ENCODE results near the gene LY6G5C. TPM values are rescaled to one million over a fixed set of nuclear protein-coding genes. Genes with fewer than 3 reads are reported as not detected.
A peak's percentile ranks its signal among the peaks of the same experiment; 100 is the strongest.

Gene LY6G5C
- total RNA-seq, 4 donors from 2014 or later: 0.95 to 2.2 TPM; not detected in 2

GRCh38 chr6:31692353-31692752, 11.5 kb upstream of the LY6G5C start:
- H3K9me3 ChIP-seq: no peaks in the 10 kb centered on the region
- H3K36me3 ChIP-seq: peaks cover 0 to 55% (median 29%) of the 10 kb centered on the region in 4 donors
- no peak overlapping the region for H3K4me3 ChIP-seq
- intact Hi-C loops (cut with DNase I; ENCODE audit: low total_unique reads): no loop called here
- TF ChIP-seq POLR2AphosphoS5 (IDR thresholded peaks at IDR 0.05): no peak
- TF ChIP-seq POLR2A (IDR thresholded peaks at IDR 0.05): no peak
- TF ChIP-seq, protein P1, sequence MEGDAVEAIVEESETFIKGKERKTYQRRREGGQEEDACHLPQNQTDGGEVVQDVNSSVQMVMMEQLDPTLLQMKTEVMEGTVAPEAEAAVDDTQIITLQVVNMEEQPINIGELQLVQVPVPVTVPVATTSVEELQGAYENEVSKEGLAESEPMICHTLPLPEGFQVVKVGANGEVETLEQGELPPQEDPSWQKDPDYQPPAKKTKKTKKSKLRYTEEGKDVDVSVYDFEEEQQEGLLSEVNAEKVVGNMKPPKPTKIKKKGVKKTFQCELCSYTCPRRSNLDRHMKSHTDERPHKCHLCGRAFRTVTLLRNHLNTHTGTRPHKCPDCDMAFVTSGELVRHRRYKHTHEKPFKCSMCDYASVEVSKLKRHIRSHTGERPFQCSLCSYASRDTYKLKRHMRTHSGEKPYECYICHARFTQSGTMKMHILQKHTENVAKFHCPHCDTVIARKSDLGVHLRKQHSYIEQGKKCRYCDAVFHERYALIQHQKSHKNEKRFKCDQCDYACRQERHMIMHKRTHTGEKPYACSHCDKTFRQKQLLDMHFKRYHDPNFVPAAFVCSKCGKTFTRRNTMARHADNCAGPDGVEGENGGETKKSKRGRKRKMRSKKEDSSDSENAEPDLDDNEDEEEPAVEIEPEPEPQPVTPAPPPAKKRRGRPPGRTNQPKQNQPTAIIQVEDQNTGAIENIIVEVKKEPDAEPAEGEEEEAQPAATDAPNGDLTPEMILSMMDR (IDR thresholded peaks at IDR 0.05): no peak
- no peak for TF ChIP-seq EP300 (IDR thresholded peaks at IDR 0.05; ENCODE audit: low read depth)
- WGBS, 2 donors (ENCODE audit: low coverage in 1 of 2): 87% methylated on average over 4 of the region's 4 CpGs; no CpG with 5 or more reads in 1 of the 2 donors
- no peak for DNase-seq
- in situ Hi-C loops (cut with MboI; ENCODE audit: low pct_ligation_motif_present in 1 of 4, low pct_unique_long_range_greater_than_20kb in 1 of 4, low sequenced_read_pairs in 3 of 4): no loop called here
- no peaks in the 10 kb centered on the region for H3K4me1 ChIP-seq
- H3K27ac ChIP-seq: no peak overlapping the region
- no peaks in the 10 kb centered on the region for H3K27me3 ChIP-seq

DNA sequence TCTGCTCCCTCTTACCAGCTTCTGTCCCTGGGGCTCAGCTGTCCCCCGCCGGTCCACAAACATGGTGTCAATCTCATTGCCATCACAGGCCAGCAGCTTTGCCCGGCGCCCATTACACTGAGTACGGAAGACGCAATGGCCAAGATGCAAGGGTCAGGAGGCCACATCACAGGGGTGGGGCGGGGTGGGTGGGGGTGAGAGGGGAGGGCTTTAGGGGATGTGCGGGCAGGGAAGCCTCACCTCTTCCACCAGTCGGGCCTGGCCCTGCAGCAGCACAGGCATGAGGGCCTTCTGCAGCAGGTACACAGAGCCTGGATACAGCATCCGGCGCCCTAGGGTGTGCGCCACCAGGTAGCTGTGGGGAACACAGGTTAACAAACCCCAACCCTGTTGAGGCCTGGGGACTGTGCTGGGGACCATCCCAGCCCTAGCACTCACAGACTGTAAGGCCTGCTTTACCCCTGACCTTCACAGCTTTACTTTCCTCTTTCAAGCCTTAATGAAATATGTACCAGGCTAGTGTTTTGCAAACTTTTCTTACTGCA, 10.8 kb upstream of the LY6G5C start:
- WGBS, 2 donors (ENCODE audit: low coverage in 1 of 2): 94% methylated on average over 12 of the region's 12 CpGs; no CpG with 5 or more reads in 1 of the 2 donors
- peaks cover 0 to 55% (median 27%) of the 10 kb centered on the region in 4 donors for H3K36me3 ChIP-seq
- DNase-seq: no peak
- no peak for TF ChIP-seq POLR2A (IDR thresholded peaks at IDR 0.05)
- TF ChIP-seq EP300 (IDR thresholded peaks at IDR 0.05; ENCODE audit: low read depth): no peak
- no peak for TF ChIP-seq POLR2AphosphoS5 (IDR thresholded peaks at IDR 0.05)
- TF ChIP-seq, protein P1 (IDR thresholded peaks at IDR 0.05): no peak
- no peak overlapping the region for H3K4me3 ChIP-seq
- no peak overlapping the region for H3K27ac ChIP-seq
- no peaks in the 10 kb centered on the region for H3K4me1 ChIP-seq
- no peaks in the 10 kb centered on the region for H3K27me3 ChIP-seq
- in situ Hi-C loops (cut with MboI; ENCODE audit: low pct_ligation_motif_present in 1 of 4, low pct_unique_long_range_greater_than_20kb in 1 of 4, low sequenced_read_pairs in 3 of 4) (no loop called here), intact Hi-C loops (cut with DNase I; ENCODE audit: low total_unique reads) (no loop called here)
- no peaks in the 10 kb centered on the region for H3K9me3 ChIP-seq

GRCh38 chr6:31691078-31691463, 10.2 kb upstream of the LY6G5C start:
- peak overlapping the region in 2 of 4 donors; percentile 48 to 53 for H3K27ac ChIP-seq
- H3K4me1 ChIP-seq: no peaks in the 10 kb centered on the region
- H3K9me3 ChIP-seq: no peaks in the 10 kb centered on the region
- no peak for TF ChIP-seq EP300 (IDR thresholded peaks at IDR 0.05; ENCODE audit: low read depth)
- TF ChIP-seq, protein P1 (IDR thresholded peaks at IDR 0.05): no peak
- TF ChIP-seq POLR2AphosphoS5 (IDR thresholded peaks at IDR 0.05): no peak
- TF ChIP-seq POLR2A (IDR thresholded peaks at IDR 0.05): no peak
- no peak overlapping the region for H3K4me3 ChIP-seq
- DNase-seq: no peak
- peaks cover 0 to 53% (median 26%) of the 10 kb centered on the region in 4 donors for H3K36me3 ChIP-seq
- in situ Hi-C loops (cut with MboI; ENCODE audit: low pct_ligation_motif_present in 1 of 4, low pct_unique_long_range_greater_than_20kb in 1 of 4, low sequenced_read_pairs in 3 of 4) (no loop called here), intact Hi-C loops (cut with DNase I; ENCODE audit: low total_unique reads) (no loop called here)
- no peaks in the 10 kb centered on the region for H3K27me3 ChIP-seq
- WGBS, 2 donors (ENCODE audit: low coverage in 1 of 2): 82 to 90% methylated on average over 4 to 6 of the region's 6 CpGs

DNA sequence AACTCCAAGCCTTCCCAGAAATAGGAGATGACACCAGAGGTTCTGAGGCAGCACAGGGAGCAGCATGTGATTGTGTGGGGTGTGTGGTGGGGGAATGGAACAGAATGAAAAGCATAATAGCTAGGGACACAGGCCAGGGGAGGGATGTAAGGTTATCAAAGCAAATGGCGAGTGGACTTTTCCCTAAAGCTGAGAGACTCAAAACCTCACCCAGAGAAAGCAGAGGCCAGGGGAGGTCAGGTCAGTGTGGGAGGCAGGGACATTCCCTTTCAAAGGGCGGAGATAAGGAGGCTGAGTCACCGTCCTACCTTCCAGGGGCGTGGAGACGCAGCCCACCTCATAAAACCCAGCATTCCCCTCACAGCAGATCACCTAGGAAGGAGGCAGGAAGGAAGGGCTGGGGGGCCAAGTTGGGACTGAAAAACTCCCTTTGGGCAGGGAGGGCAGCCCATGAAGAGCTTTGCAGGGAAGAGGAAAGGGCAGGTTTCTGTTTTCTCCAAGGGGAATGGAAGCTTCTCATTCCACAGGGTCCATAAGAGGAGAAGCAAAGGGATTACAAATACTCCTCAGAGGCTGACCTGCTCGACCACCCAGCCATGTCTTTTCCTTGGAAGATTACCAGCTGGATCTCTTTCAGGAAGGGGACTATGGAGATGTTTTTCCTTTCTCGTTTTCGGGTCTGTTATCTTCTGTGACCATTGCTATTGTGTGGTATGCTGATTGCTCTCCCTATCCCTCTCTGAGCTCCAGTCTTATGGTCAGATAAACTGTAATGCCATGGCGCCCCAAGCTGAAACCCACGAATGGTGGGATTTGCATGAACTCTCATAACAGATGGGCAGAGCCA, 9.6 kb upstream of the LY6G5C start:
- H3K27ac ChIP-seq: peak overlapping the region in 3 of 4 donors; percentile 43 to 53 (median 48)
- no peak overlapping the region for H3K4me3 ChIP-seq
- intact Hi-C loops (cut with DNase I; ENCODE audit: low total_unique reads): no loop called here
- in situ Hi-C loops (cut with MboI; ENCODE audit: low pct_ligation_motif_present in 1 of 4, low pct_unique_long_range_greater_than_20kb in 1 of 4, low sequenced_read_pairs in 3 of 4): no loop called here
- no peaks in the 10 kb centered on the region for H3K4me1 ChIP-seq
- no peaks in the 10 kb centered on the region for H3K27me3 ChIP-seq
- peaks cover 0 to 47% (median 23%) of the 10 kb centered on the region in 4 donors for H3K36me3 ChIP-seq
- peak; percentile 44 for DNase-seq
- TF ChIP-seq POLR2AphosphoS5 (IDR thresholded peaks at IDR 0.05): no peak
- TF ChIP-seq, protein P1 (IDR thresholded peaks at IDR 0.05): no peak
- TF ChIP-seq POLR2A (IDR thresholded peaks at IDR 0.05): no peak
- TF ChIP-seq EP300 (IDR thresholded peaks at IDR 0.05; ENCODE audit: low read depth): no peak
- WGBS, 2 donors (ENCODE audit: low coverage in 1 of 2): 54 to 63% methylated on average over 3 to 10 of the region's 10 CpGs
- no peaks in the 10 kb centered on the region for H3K9me3 ChIP-seq
